GM12875 (cell line): ENCODE measurements around the gene NFIA.

ENCODE experiments used
- H3K4me3 ChIP-seq: one replicate; pipeline ENCODE4 v1.5.1; 2011; ENCODE audit warnings: low read depth, low read length, control low read depth
- CTCF ChIP-seq: IDR thresholded peaks from 2 replicates; pipeline ENCODE4 v1.5.1; 2011; ENCODE audit warnings: low read depth, mild to moderate bottlenecking, control low read depth, inconsistent platforms, low read length, moderate library complexity, borderline replicate concordance; ENCODE audit not compliant: insufficient read depth

The NFIA gene

GRCh38 chr1:61254634-61255357, 172.4 kb downstream of the NFIA start:
- no peak overlapping the region for H3K4me3 ChIP-seq
- no peak for TF ChIP-seq CTCF

- H3K4me3 ChIP-seq, result no peak overlapping the region
- TF ChIP-seq CTCF, result no peak
Observed at GRCh38 chr1:61255358-61255703, 173.0 kb downstream of the NFIA start.

DNA sequence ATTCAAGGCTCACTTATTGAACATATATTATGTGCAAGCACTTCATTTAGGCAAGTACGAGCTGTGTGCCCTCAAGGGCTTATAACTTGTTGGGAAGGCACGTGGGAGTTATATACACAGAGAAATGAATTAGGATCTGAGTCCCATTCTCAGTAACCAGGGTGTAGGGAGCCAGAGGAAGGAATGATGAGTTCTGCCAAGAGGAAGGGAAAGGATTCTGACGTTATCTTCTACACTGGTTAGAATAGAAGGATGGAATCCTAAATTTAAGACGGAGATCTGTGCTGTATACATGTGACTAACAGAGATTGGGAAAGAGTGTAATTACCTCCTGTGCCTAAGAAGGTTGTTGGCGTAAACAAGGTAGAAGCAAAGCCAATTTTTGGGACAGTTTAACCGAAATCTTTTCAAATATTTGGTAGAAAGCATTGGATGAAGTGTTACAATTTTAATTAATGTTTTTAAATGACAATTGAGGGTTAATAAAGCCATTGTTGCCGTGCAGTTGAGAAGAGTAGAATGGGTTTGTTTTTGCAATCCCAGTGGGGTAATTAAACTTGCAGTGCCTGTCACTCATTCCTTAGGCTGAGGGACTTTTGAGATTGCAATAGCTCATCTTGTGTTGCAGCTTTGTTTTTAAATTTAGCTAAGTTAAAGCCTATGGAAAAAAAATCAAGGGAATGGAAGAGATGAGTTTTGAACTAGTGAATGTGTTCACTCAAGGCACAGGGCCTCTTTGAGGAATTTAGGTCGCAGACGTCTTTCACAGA, 177.2 kb downstream of the NFIA start:
- TF ChIP-seq CTCF, result no peak
- H3K4me3 ChIP-seq, result no peak overlapping the region

DNA sequence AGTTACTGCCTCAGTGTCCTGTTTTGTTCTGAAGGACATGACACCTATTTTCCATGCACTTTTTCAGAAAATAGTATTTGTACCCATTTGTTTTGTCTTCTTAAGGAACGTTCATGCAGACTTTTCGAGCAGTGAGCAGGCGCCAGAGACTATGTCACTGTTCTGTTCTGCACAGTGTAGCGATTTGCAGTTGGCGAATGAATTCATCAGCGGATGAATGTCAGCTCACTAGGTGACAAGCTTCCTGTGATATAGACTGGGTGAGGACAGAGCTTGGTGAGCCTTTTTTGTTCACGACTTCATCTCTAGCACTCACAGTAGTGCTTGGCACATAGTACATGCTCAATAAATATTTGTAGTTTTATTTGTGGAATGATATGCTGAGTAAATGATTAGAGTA, 177.8 kb downstream of the NFIA start:
- no peak overlapping the region for H3K4me3 ChIP-seq
- TF ChIP-seq CTCF, result no peak

DNA sequence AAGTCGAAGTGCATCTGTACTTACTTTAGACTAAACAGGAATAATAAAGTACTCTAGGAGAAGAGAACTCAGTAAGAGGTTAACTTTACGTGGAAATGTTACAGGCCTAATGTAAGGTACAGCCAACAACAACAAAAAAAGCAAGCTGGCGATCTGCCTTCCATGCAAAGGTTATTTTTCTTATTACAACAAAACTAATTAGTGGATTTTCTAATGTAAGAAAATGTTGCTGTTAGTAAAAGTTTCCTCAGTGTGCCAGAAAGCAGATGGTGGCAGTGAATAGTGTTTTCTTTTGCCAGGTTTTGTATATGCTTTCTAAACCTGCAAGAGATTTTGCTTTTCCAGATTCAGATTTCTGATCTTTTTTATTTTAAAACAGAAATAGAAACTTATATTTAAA, 179.2 kb downstream of the NFIA start:
- no peak overlapping the region for H3K4me3 ChIP-seq
- no peak for TF ChIP-seq CTCF

DNA sequence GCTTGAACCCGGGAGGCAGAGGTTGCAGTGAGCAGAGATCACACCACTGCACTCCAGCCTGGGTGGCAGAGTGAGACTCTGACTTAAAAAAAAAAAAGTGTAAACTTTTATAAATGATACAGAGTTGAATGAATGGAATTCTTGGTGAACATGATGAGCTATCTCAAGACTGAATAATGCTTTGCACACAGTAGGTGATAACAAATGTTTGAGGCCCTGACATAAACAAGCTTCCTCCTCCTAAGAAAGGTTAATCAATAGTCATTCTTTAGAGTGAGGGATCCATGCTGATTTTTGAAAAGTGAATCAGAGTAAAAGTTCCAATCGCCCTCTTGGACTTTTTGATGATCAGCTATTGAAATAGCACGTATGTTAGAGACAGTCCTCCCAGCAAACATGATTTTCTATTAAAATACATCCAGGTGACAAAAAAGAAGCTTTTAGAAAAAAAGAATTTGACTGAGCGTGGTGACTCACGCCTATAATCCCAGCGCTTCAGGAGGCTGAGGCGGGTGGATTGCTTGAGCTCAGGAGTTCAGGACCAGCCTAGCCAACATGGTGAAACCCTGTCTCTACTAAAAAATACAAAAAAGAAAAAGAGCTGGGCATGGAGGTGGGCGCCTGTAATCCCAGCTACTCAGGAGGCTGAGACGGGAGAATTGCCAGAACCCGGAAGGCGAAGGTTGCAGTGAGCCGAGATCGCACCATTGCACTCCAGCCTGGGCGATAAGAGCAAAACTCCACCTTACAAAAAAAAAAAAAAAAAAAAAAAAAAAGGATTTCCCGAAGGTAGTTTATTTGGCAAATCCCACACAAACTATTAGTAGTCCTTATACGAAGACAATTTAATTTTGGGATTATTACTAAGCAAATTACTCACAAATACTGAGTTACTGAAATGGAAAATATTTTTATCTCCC, 181.8 kb downstream of the NFIA start:
- no peak overlapping the region for H3K4me3 ChIP-seq
- TF ChIP-seq CTCF, result no peak
